NCI-H2227 treated with DMSO at 0.1 percent for 48 hours (cell line): ENCODE results near the gene DNAJC11.
"Not testable (repeated sequence)": the region's sequence is repeated elsewhere in the genome, so short reads cannot be mapped to it uniquely, and the experiment has no call there.

Experiments used
- DNase-seq: peaks from one replicate; lab custom pipeline; 2025; lab: John Stamatoyannopoulos, UW

DNAJC11 gene

DNA sequence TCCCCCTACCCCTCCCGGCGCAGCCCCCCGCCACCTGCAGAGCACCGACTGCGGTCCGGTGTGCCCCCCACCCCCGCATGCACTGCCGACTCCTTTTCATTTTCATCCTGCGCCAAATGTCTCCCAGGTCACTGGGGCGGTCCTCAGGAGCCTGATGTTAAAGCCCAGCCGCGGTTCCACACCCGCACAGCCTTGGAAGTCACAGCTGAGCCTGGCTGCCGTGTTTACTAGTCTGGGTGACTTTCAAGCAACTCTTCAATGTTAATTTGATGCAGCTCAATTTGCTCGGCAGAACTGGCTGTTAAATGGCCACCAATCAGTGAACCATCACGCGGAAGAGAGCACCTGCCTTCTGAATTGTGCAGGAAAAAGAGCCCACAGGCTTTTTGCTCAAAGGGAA, 49.7 kb downstream of the DNAJC11 start:
- DNase-seq: peak; percentile 26

DNA sequence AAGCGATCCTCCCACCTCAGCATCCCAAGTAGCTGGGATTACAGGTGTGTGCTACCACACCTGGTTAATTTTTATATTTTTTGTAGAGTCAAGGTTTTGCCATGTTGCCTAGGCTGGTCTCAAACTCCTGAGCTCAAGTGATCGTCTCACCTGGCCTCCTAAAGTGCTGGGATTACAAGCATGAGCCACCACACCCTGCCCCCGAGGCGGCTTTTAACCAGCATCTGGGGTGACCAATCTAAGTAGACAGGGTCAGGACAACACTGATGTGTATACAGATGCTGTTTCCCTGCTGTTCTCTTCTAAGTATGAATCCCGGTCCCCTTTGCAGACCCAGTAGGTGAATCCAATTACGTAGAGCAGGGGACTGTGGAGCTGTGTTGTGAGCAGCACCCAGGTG, 53.1 kb downstream of the DNAJC11 start:
- DNase-seq: no peak

DNA sequence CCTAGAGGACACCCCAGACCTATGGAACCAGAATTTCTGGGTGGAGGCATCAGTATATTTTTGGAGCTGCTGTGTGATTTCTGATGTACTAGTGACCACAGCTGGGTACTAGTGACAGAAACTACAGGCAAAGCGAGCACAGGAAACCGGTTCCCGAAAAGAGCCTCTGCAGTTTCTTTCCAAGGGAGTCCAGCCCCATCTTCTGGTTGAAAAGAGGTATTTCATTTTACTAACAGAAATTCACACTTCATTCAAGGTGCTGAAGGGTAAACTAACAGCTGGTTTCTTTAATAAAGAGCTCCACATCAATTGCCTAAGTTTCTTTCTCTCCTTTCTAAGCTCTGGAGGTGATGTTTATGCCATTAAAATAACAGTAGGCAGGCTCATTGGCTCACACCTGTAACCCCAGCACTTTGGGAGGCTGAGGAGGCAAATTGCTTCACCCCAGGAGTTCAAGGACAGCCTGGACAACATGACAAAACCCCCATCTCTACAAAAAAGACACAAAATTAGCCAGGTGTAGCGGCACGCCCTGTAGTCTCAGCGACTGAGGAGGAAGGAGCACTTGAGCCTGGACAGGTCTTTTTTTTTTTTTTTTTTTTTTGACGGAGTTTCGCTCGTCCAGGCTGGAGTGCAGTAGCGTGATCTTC, 55.0 kb downstream of the DNAJC11 start:
- DNase-seq: peak; percentile 37

DNA sequence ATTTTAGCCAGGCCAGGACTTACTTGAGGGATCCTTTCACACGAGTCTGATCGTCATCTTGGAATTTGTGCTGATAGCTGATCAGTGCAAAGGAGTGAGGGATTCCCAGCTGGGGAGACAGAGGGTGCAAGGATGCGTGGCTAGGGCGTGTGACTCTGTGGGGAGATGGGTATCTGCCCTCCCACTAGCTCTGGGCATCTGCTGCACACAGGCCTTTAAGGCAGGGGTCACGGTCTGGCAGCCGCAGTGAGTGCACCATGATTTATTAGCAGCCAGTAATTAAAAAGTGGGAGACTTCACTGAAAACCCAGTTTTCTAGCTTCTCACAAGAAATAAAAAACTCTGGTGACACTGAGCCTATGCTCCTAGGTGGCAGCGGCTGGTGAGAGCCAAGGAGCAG, 56.6 kb downstream of the DNAJC11 start:
- no peak for DNase-seq

DNA sequence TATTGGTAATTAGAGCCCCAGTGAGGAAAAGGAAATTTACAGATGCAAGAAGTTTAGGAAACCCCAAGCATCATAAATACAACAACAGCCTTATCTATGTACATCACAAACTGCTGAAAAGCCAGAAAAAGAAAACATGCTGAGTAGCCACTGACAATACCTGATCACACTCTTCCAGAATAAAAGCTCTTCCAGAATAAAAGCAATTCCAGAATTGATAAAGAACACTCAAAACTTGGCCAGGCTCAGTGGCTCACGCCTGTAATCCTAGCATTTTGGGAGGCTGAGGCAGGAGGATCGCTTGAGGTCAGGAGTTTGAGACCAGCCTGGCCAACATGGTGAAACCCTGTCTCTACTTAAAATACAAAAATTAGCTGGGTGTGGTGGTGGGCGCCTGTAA, 60.7 kb downstream of the DNAJC11 start:
- DNase-seq: not testable (repeated sequence)

DNA sequence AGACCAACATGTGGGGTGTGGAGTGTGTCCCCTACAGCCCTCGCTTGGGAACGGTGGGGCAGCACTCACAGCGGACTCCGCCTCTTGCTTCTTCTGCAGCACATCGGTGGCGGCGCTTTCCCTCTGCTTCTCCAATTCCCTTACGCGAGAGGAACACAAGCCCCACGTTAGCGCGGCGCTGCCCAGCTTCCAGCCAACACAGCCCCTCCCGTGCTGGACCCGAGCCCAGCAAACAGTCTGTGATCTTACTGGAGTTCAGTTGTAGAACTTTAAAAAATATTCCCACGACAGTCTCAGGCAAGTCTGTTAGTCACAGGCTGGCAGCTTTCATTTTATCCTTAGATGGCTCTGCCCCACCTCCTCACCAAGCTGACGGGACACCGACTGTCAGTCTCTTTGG, 63.4 kb downstream of the DNAJC11 start:
- DNase-seq: peak; percentile 16

DNA sequence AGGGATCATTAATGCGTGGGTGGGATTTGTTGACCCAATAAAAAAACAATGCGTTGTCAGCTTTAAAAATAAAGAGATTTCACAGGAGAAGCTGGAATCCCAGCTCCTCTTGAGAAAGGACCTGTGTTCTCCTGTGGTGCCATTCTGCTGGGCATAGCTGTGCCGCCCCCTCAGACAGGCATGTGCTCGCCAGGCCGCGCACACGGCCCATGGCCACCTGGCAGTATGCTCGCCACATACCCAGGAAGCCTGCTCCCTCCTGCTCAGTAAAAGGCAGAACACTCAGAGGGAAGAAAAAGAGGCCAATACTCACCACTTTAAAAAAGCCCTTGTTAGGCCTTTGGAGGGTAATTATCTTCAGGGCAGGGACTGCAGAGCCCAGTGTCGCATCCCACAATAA, 63.8 kb downstream of the DNAJC11 start:
- no peak for DNase-seq

DNA sequence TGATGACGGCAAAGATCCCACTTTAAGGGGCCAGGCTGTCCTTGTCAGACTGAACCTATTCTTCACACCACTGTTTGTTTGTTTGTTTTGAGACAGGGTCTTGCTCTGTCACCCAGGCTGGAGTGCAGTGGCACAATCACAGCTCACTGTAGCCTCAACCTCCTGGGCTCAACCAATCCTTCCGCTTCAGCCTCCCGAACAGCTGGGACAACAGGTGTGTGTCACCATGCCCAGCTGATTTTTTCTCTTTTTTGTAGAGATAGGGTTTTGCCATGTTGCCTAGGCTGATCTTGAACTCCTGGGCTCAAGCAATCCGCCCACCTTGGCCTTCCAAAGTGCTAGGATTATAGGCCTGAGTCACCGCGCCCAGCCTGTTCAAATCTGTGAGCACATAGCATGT, 64.8 kb downstream of the DNAJC11 start:
- not testable (repeated sequence) for DNase-seq

DNA sequence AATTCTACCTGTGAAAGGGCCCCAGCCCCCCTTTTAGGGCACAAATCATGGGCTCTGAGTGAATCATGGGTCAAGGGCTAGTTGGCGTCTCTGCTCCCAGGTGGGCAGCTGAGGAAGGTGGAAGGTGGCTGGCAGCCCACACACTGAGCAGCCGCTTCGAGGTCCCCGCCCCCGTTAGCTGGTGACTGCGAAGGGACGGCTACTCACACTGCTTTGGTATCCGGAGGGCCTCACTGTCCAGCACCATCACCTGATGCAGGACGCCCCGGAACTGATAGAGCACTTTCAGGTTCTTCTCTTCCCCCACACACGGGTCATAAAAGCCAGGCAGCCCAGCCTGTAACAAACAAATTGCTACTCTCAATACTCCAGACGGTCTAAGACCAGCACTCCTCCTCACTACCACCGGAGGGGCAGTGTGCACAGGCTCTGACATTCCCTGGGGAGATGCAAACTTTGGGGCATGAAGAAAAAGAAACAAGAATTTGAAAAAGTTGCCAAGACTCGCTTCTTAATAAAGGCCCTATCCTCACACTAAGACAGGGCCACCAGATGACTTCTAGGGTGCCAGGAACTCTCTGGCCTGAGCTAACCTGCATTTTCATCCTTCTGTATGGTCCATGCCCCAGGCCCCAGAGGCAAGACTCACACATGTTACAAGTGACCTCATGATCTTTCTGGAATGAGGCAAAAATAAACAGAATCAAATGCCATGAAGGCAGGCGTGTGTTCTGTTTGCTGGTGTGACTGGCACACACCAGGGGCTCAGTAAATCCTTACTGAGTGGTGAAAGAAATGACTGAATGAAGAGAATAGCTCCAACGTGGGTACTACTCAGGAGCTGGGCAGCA, 65.5 kb downstream of the DNAJC11 start:
- DNase-seq: no peak

DNA sequence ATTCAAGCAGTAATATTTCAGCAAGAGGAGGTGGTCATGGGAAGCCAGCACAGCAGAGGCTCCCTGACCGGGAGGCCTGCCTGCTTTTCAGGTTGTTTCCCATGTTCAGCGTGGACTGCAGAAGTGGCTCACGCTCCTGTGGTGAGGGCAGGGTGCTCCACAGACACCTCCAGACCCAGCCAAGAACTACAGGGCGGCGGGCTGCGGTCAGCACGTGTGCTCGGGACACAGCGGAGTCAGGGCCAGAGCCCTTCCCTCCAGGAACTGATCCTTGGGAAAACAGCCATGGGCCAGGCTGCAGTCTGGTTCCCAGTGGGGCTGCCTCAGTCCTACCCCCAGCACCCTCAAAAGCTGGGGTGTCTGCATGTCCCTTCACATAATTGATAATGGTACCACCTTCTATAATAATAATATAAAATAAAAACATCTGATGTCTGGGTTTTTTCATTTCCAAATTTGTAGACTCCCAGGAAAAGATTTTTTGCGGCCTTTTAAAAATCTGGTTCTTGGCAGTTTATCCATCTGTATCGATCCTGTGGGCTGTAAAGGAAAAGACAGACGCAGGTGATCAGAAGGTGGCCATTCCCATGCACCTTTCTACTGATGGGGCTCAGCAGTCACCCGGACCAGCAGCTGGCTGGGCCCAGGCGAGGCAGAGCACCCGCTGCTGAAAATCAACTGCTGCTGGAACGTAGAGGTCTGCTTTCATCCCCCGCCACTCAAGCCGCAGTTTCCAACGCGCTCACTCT, 66.3 kb downstream of the DNAJC11 start:
- no peak for DNase-seq

DNA sequence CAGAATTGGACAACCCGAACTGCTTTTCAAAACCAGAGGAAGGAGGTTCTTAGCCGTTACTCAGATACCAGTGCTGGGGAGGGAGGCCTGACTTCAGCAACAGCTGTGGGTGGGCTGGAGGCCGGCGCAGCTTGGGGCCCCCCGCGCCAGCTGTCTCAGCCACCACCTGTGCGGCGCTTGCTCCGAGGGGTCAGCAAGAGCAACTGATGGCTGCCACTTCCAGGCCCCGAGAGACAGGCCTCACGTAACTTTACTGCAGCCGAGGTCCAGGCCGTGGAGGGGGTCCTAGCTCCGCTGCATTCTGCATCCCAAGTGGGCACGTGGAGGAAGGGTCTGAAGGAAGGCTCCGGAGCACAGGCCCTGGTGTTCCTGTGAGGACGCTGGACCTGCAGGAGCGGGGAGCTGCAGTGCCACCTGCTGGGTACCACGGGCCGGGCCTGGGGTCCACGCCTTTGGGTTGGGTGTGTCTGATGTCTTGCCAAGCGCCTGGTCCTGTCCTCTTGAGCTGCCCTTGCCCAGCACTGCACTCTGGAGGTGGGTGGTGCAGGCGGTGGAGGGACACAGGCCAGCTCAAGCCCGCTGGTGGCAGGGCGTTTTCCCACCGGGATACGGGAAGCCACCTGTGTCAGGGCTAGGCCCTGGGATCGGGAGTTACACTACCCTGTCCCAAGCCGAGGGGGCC, 67.1 kb downstream of the DNAJC11 start:
- DNase-seq: no peak

DNA sequence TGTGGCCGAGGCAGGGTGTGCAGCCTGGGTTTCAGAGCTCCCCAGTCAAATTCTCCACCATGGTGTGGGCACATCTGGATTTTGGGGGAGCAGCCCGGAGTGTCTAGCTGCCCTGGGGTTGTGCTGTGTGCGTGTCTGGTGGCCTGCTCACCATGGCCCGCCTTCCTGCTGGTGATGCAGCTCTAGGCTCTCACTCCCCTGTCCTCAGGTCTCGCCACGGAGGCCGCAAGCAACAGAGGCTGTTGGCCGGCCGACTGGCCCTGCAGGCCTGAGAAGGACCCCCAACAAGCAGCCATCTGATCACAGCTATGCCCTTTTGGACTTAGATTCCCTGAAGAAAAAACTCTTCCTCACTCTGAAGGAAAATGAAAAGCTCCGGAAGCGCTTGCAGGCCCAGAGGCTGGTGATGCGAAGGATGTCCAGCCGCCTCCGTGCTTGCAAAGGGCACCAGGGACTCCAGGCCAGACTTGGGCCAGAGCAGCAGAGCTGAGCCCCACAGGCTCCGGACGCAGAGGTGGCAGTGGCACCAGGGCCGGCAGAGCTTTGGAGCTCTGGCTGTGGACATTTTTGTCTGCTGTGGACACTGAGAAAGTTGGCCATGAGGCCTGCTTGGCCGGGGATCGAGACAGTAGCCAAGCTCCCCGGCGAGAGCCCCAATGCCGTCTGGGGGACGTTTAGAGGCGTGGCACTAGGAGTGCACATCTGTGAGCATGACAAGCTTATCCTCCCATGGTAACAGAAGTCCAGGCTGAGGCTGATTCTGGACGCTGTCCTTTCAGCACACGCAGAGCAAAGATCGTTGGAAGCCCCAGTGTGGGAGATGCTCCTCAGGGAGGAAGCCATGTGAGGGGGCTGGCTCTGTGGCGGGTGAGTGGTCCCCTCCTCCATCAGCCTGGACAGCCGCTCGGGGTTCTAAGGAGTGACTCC, 68.8 kb downstream of the DNAJC11 start:
- DNase-seq: no peak

DNA sequence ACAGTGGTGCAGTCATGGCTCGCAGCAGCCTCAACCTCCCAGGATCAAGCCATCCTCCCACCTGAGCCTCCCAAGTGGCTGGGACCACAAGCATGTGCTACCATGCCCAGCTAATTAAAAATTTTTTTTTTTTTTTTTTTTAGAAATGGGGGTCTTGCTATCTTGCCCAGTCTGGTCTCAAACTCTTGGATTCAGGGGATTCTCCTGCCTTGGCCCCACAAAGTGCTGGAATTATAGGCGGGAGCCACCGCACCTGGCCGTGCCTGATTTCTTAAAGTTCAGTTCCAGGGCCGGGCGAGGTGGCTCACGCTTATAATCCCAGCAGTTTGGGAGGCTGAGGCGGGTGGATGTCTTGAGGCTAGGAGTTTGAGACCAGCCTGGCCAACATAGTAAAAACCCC, 70.6 kb downstream of the DNAJC11 start:
- DNase-seq: no peak

DNA sequence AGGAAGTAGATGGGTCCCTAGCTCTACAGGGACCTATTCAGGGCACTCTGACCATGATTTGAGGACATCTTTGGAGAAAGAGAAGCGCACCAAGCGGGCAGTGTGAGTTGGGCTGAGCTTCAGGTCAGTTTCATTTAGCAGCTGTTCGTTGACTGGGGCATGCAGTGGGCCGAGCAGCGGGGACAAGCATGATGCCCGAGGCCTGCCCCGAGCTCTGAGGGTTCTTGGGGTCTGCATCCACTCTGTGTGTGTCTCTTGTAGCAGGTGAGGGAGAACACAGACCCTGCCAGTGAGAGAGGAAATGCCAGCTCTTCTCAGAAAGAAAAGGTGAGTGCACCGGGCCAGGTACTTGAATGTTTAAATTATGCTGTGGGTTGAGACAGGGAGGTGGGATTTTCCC, 71.6 kb downstream of the DNAJC11 start:
- no peak for DNase-seq

DNA sequence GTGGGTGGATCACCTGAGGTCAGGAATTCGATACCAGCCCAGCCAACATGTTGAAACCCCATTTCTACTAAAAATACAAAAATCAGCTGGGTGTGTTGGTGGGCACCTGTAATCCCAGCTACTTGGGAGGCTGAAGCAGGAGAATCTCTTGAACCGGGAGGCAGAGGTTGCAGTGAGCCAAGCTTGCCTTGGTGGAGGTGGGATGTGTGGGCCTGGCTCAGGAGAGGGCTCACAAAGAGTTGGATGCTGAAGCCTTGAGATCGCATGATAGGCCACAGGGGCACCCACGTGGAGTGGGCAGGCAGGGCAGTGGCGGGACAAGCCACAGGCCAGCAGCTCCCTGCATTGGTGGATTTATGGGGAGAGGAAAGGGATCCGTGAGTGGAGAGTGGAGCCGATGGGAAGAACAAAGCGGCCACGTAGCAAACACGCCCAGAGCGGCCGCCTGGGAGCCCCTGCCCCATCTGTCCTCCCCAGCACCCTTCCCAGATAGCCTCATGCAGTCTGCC, 72.6 kb downstream of the DNAJC11 start:
- no peak for DNase-seq

DNA sequence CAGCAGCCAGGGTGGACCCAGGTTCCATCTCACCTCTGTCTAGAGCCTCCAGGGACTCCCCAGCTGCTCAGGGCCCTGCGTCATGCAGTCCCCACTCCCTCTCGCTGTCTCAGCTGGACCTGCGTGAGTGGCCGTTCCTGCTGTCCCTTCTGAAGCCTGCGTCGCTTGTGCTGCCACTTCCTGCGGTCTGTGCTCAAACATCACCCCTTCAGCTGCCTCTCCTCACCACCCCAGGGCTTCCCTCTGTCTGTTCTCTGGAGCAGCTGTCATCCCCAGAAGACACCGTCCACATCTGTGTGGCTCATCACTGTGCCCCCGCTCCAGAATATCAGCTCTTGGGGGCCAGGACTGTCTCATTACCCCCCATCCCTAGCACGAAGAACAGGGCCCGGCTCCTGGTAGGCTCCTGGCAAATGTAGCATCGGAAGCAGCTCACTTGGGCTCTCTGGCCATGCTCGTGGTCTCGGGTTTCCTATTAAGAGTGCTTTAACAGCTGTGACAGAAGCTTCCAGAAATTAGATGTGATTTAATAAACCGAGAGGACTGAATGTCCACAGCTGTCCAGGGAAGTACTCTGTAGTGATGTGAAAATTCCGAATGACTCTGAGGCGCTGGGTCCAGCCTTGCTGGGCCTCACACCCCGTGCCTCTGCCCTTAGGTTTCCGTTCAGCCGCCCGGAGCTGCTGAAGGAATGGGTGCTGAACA, 73.6 kb downstream of the DNAJC11 start:
- DNase-seq: no peak

DNA sequence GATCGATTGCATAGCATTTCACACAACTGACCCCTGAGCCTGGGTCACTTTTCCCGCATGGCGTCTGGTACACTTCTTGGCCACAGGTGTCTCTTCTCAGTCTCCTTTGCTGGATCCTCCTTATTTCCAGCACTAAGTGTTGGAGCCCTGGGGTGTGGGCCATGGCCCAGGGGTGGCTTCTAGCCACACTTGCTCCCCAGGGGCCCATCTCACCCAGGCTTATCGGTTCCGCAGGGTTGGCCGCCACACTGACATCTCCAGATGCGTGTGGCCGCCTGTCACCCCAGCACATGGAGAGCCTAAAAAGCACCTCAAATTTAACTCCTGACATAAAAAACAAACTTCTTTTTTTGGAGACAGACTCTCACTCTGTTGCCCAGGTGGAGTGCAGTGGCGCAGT, 74.6 kb downstream of the DNAJC11 start:
- no peak for DNase-seq

DNA sequence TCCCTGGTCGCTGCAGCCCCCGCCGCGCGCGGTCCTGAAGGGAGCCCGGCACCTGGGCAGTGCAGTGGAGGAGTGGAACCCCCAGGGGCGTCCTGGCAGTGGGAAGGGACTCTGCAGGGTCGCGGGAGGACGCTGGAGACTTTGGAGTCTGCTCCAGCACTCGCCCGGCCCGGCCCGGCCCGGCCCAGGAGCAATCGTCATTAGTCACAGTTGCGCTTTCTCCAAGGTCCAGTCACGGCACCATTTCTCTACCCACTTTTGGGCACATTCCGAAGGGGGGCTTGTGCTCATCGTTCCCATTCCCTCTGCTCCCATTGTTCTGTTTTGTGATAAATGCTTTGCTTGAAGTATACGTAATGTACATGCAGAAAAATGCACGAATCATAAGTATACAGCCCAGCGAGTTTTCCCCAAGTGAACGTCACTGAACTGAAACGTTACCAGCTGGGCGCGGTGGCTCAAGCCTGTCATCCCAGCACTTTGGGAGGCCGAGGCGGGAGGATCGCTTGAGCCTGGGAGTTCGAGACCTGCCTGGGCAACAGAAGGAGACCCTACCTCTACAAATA, 75.9 kb downstream of the DNAJC11 start:
- no peak for DNase-seq

DNA sequence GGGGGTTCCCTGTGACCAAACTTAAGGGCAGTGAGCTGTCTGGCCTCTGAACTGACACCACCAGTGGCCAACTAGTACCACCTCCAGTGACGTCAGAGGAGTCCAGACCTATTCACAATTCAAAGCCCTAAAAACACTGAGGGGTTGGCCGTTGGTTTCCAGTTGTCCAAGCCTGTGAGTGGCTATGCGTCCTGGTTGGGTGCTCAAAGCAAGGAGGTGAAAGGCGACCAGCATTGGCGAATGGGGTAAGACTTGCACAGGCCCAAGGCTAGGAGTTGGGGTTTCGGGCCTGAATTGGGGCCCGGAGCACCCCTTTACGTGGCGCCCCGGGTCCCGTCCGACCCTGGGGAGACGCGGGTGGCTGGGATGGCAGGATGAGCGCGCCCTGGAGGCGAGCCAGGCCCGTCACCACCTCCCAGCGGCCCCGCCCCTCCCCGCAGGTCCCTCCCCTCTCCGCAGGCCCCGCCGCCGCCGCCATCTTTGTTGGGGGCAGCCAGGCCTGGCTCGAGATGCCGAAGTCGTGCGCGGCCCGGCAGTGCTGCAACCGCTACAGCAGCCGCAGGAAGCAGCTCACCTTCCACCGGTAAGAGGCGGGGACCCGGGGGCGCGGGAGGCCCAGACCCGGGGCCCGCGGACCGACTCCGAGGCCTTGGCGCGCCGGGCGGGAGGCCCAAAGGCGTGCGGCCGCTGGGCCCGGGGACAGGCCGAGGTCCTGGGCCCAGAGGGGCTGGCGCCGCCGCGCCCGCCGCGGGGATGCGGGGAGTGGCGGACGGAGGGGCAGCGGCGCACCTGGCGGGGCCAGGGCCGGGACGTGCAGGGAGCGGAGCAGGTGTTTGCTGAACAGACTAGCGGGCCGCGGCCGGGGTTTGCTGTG, 76.7 kb downstream of the DNAJC11 start, which contains the start of gene THAP3:
Gene THAP3, plus strand, starts transcription at position 159 of the 874 bp plus-strand sequence. Its CDS starts 351 bp downstream, at position 510.
- DNase-seq: peak; percentile 73
